ENCODE measurements around the gene DIPK1B.
A peak's percentile ranks its signal among the peaks of the same experiment; 100 is the strongest.
"Not testable (repeated sequence)": the region's sequence is repeated elsewhere in the genome, so short reads cannot be mapped to it uniquely, and the experiment has no call there.

The DIPK1B gene

DNA sequence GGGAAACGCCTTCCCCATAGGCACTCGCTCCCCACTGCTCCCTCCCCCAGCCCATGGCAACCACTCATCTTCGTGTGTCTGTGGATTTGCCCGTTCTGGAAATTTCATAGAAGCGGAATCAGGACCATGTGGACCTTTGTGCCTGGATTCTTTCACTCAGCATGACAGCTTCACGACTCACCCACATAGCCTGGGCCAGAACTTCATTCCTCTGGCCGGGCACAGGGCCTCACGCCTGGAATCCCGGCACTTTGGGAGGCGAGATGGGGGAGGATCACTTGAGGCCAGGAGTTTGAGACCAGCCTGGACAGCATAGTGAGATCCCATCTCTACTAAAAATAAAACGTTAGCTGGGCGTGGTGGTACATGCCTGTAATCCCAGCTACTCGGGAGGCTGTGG is 12.1 kb upstream of the DIPK1B start:
- no peak for DNase-seq

DNA sequence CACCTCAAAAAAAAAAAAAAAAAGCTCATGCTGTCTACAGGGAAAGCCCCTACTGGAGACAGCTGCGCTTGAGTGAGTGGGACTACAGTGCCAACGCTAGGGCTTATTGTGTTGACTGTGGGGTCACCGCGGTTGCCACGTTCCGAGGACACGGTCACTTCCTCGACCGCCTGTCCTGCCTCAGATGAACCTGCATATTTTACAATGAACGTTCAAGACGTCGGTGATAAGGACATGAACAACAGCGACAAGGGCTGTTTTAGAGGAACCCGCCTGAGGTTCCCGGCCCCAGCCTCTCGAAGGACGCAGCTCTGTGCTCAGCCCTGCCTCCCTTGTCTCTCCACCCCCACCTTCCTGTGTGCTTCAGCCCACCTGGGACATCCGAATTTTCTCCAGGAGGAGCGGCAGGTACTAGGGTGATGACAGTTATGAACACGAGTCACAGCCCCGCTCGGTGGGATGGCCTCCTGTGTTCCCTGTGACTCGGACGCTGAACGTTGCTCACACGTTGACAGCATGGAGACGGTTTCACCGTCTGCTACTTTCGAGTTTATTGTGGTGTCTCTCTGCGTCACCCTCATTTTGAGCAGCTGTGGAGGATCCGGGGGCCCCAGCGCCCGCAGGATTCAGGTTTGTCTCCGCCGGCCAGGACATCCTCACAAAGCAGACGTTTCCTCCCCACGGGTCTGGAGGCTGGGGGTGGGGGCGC is 11.3 kb upstream of the DIPK1B start:
- DNase-seq, result no peak

DNA sequence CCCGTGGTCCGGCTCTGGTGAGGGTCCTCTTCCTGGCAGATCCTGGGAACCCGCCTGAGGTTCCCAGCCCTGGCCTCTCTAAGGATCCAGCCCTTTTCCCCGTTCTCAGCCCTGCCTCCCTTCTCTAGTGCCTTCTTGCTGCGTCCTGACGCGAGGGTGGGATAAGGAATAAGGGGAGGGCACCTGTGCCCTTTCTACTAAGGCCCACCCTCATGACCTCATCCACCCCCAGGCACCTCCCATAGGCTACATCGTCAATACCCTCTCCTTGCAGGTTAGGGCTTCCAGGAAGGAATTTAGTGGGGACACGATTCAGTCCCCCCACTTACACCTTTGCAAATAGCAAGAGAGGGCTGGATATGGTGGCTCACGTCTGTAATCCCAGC is 10.7 kb upstream of the DIPK1B start:
- no peak for DNase-seq

DNA sequence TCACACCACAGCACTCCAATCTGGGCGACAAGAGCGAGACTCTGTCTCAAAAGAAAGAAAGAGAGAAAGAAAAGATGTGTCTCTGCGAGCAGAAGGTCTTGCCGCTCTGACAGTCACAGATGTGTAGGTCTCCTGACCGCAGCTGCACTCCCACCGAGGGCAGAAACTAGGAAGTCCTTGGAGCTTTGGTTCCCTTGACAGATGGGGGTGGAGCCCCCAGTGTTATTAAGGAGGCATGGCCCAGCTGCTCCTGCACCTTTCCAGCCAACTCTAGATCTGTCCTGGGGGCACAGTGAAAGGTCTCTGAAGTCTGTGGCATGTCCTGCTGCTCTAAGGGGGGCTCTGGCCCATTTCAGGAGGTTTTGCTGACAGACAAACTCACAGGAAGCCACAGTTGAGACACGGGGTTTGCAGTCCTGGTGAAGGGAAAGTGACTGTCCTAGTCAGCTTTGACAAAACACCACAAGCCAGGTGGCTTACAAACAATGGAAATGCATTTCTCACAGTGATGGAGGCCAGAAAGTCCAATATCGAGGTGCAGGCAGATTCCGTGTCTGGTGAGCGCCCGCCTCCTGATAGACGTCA is 9.0 kb upstream of the DIPK1B start:
- no peak for DNase-seq

DNA sequence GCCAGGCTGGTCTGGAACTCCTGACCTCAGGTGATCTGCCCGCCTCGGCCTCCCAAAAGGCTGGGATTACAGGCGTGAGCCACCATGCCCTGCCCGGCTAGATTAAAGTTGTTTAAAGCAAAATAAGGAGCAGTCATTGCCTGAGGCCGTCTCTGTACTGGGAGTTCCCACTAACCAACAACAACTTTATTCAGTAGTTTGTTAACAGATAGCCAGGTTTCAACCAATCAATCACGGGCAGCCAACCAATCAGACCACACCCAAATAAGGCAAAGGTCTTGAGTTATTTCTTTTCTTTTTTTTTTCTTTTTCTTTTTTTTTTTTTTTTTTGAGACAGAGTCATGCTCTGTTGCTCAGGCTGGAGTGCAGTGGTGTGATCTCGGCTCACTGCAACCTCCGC is 7.6 kb upstream of the DIPK1B start:
- not testable (repeated sequence) for DNase-seq

DNA sequence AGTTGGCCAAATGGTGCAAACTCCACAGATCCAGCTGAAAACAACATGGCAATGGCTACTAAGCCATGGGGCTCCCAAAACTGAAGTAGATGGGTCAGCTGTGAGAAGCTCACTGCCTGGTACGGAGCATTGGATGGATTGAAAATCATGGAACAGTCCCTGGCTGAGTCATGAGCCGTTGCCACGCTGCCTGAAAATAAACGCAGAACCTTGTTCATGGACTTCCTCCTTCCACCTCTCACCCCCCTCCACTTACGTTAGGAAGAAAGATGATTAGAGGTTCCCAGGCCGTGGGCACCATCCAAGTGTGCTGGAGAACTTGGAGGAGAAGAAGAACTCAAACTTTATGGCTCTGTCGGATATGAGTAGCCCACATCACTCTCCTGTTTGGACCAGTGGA is 6.8 kb upstream of the DIPK1B start:
- DNase-seq, result no peak

DNA sequence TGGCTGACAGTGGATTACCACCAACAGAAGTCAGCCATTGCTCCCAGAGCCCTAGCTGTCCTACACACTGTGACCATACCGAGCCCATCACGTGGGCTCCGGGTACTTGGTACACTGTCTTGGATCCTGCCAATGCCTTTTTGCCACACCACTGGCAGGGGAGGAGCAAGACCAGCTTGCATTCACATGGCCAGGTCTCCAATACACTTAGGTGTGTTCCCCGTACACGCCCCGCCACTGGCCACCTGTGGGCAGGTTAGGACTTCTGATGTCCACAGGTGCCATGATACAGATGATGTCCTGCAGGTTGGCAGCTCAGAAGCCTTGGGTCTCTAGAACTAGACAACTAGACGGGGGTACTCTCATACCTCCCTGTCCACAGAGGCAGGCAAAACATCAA is 5.4 kb upstream of the DIPK1B start:
- no peak for DNase-seq

DNA sequence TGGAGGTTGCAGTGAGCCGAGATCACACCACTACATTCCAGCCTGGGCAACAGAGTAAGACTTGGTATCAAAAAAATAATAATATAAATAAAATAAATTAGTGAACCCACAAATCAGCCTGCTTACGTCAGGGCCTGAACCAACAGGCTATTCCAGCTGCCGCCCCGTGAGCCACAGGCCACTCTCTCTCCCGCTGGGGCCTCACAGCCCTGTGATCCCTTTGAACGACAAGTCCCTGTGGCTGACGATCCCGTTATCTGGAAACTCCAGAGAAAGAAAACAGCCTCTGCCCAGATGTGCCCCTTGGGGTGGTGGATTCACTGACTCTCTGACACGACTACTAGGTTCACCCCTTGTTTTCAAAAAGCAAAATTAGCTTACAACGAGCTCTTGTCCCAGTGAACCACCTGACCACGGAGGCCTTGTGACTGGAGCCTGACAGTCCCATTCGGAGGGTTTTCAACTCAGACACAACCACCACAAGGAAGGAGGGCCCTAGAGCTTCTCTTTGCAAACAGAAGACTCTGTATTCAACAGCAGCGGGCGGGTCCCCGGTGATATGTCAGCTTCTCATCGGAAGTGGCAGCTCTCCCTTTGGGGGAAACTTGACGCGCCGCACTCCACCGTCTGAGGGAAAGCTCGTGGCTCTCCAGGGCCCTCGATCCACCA is 4.4 kb upstream of the DIPK1B start:
- DNase-seq, result no peak

DNA sequence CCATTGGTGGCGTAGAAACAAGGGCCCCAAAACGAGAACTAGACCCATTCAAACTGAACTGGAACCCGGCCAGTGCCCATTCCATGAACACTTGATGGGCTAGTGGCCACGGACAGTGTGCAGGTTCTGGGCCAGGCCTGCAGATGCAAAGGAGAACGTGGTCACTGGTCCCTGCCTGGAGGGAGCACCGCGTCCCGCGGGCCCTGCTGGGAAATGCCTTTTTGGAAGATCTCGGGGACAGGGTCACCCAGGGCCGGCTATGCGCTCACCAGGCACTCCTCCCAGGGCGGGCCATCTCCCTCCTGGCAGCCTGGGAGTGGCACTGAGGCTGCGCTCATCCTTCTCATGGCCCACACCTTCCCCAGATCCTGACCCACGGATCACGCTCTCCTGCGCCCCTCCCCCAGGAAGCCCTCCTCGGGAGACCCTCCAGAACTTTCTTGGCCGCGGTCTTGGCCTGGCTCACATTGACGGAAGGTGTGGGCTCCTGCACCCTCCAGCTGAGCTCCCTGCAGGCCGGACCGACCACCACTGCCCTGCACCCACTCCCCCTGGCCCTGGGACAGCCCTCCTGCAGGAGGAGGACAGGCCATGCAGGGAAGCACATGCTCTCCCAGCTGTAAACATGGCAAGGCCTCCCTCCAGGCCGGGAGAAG is 2.8 kb upstream of the DIPK1B start:
- DNase-seq, result no peak

DNA sequence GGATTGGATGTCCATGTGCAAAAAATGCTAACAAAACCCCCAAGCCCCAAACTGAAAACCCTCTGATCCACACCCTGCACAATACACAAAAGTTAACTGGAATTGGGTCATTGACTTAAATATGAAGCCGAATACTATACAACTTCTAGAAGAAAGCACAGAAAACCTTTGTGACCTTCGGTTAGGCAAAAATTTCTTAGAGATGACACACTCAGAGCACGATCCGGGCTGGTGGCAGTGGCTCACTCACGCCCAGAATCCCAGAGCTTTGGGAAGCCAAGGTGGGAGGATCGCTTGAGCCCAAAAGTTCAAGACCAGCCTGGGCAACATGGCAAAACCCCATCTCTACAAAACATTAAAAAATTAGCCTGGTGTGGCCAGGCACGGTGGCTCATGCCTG is 1.8 kb upstream of the DIPK1B start:
- DNase-seq, result no peak

DNA sequence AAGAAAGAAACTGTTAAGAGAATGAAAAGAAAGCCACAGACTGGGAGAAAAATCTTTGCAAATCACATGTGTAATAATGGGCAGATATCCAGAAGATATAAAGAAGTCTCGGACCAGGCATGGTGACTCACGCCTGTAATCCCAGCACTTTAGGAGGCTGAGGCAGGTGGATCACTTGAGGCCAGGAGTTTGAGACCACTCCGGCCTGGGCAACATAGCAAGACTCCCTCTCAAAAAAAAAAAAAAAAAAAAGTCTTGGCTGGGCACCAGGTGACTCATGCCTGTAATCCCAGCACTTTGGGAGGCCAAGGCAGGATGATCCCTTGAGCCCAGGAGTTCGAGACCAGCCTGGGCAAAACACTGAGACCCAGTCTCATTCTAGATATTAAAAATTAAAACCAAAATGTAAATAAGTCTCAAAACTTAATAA is 1.1 kb upstream of the DIPK1B start:
- not testable (repeated sequence) for DNase-seq

DNA sequence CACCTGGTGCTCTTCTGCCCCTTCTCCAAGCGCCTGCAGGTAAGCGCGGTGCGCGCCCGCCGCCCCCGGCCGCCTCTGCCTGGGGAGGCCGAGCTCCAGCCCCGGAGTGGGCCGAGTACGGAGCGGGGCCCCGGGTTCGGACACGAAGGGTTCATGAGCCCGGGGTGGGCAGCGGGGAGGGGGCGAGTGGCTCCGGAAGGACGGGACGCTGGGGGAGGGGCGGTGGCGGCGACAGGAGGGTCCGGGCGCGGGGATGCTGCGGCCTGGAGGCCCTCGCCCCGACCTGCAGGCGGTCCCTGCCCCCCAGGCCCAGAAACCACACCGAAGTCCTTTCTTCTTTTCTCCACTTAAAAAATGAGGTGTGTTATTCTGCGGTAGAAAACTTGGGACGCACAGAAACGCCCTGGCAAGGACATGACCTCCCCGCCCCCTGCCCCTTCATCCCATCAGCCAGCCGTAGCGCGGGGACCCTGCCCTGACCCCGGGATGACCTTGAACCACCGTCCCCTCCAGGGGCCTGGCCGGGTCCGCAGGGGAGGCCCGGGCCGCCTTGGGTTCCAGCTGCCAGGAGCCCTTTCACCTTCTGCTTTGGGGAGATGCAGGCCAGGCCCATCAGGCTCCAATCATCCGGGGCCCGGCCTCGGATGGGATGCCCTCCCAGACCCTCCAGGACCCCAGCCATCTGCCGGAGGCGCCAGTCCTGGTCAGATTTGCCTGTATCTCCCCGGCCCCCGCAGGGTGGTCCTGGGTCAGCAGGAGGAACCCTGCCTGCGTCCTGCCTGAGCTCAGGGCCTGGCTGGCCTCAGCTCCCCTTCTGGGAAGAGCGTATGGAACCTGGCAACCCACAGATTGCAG is 545 bp downstream of the DIPK1B start:
- no peak for DNase-seq

DNA sequence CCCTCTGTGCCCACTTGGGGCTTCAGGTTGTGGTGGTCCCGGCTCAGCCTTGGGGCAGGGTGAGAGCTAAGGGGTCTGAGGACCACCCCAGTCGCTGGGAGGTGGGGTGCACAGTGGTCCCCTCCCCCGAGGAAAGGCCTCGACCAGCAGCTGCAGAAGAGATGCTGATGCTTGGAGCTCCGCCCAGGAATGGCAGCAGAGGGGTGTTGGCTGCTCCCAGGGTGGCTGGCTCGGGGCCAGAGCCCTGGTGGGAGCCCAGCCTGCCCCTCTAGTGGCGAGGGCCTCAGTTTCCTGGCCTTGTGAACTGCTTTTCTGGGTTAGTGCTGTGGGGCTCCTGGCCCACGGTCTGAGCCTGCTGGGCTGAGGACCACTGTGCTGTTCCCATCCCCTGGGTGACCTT is 1.2 kb downstream of the DIPK1B start:
- DNase-seq, result peak; percentile 21

DNA sequence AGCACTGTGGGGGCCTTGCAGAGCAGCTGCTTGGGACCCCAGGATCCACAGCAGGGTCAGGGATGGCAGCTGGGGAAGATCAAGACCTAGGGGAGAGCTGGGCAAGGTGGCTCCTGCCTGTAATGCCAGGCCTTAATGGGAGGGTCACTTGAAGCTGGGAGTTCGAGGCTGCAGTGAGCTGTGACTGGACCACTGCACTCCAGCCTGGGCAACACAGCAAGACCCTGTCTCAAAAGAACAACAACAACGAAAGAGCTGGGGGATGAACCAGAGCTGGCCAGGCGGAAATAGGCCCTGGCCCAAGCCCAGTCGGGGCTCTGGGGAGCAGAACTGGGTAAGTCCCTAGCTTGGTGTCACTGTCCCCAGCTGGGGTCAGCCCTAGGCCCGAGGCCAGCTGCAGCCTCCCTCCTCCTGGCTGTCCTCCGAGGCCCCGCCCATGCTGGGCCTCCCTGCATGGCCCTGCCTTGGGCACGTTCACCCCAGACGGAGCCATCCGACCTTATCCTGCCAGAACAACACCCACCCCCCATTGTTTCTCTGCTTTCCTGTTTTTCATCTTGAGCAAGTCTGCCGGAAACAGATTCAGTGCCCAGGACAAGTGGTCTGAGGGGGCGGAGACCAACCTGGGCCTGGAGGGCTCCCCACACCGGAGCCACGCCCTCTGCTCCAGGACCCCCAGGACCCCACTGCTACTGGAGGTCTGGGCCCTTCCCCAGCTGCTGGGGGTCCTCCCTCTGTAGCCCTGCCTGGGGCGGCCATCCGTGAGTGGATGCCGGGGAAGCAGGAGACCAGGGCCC is 1.9 kb downstream of the DIPK1B start:
- DNase-seq, result no peak

DNA sequence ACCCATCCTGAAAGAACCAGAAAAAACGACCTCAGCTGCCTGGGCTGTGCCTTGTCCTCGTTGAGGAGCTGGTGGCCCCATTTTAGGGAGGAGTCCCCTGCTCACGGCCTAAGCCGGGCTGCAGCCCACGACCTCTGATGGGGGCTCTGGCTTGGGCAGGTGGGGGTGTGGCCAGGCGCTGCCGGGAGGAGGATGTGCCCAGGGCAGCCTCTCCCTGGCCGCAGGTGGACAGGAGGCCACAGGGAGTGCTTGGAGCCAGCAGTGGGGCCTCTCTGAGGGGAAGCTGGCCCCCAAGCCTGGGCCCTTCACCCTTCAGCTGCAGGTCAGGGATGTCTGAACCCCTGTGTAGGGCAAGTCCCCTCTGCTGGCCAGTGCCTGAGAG is 2.5 kb downstream of the DIPK1B start:
- no peak for DNase-seq

DNA sequence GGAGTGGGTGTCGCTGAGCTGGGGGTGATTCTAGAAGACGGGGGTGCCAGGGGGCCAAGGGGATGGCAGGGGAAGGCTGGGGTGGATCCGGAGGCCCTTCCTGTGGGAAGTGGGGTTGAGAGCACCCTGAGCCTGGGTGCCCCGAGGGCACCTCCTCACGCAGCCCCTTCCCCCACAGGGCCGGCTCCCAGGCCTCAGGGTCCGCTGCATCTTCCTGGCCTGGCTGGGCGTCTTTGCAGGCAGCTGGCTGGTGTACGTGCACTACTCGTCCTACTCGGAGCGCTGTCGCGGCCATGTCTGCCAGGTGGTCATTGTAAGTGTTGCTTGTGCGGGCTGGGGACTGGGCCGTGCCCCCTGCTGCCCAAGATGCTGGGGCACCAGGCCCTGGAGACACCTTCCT is 5.0 kb downstream of the DIPK1B start:
- no peak for DNase-seq

DNA sequence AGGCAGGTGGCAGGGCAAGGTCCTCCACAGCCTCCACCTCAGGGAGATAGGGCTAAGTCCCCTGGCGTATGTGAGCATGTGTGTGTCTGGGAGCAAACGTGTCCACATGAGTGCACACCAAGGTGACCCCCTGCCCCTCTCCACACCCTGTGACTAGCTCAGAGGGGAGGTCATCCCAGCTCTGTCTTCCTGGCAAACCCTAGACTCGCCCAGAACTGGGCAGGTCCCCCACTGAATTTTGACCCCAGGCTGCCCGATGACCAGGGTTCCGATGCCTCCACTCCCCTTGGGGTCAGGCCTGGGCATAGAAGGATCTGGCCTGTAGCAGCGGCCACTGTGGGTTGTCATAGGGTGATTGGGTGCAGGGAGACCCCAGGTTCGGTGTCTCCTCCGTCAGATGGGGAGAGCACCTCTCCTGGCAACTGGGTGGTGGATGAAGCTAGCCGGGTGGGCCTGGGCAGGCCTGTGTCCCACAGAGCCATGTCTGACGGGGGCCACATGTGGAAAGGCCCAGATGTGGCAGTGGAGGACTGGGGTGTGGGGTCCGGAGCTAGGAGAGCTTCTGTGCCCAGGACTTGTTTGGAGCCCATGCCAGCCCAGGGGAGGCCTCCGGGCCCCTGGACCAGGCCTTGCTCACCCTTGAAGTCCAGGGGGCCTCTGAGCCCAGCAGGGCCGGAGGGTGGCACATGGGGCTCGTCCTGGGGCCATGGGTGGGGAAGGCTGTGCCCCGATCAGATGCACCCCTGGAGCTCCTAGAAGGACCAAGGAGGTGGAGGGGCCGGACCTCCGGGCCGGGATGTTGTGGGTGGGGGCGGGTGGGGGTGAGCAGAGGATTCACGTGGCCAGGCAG is 6.2 kb downstream of the DIPK1B start:
- DNase-seq, result no peak

DNA sequence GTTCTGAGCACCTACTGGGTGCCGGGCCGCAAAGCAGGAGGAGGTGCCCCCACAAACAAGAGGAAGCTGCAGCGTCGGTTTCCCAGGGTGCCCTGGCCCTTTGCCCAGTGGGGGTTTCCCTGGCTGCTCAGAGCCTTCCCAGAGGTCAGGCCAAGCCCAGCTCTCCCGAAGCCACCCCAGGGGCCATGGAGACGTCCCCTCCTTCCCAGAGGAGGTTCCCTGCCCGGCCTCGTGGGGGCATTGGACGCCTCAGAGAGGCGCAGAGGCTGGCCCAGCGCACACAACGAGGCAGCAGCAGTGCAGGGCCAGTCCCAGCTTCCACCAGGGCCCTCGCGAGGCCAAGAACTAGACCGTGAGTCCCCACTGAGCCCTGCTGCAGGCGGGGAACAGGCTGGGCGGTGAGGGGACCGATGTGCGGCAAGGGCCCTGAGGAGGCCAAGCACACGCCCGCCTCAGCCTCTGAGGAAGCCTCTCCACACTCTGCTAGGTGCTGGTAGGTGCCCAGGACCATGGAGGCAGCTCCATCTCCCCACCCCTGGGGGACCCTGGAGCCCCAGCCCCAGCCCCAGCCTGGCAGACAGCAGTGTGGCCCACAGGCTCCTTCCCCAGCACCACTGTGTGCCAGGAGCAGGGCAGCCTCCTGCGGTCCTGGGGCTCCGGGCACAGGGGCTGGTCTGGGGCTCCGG is 7.0 kb downstream of the DIPK1B start:
- DNase-seq, result no peak

DNA sequence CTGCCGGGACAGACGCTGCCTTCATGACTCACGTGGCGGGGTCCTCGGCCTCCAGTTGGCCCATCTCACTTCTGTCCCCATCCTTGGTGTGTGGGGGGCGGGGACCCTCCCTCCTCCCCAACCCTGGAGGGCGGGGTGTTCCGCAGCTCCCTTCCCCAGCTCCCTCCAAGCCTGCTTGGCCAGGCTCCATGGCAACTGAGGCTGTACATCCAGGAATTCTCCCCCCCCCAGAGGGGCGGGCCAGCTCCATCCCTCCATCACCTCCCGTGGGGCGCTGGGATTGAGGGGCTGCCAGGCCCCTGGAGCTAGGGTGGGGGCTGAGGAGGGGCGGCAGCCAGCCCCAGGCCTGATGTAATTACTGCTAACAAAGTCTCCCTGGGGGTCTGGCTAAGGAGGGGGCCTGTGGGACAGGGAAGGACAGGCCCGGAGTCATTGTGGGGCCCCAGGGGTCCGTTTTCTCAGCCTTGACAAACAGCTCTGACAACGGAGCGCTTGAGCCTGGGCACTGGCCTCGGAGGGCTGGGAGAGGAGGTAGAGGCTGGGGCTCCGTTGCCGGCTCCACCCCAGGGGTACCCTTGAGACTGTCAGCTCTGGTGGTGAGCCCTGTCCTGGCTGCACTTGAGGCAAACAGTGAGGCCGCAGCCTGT is 8.0 kb downstream of the DIPK1B start:
- DNase-seq, result no peak

DNA sequence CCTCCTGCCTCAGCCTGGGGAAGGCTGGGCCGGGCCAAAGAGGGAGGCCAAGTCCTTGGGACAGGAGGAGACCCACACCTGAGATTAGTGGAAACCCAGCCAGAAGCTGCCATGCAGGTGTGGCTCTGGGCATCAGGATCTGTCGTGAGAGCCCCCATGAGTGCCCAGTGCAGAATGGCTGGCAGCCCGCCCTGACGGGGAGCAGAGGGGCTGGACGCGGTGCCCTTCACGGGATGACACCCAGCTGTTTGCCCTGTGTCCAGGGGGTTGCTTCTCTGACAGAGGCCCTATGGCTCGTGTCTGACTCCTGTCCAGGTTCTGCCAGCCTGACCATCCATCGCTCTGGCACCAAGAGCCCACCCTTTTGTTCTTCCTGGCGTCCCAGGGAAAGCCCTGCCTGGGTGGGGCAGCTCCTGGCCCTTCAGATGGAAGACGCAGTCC is 8.5 kb downstream of the DIPK1B start:
- DNase-seq, result no peak

All from NCI-H1694 (cell line).